BJ (cell line): ENCODE results near the gene PARP11. TPM values are rescaled to one million over a fixed set of nuclear protein-coding genes. Genes with fewer than 3 reads are reported as not detected.

Source experiments
- CTCF ChIA-PET: fragments of 350-600 bp; formaldehyde crosslinking; extraction: SDS; loops from one replicate; lab custom pipeline; 2021; ENCODE audit warnings: antibody characterized with exemption, inconsistent platforms; lab: Yijun Ruan, JAX
- POLR2A ChIA-PET: fragments of 300-600 bp; sonication (Branson Sonifier 250); formaldehyde crosslinking; extraction: SDS; loops from one replicate; lab custom pipeline; 2021; ENCODE audit warnings: antibody characterized with exemption; lab: Charles Lee
- DNase-seq: peaks from one replicate; pipeline ENCODE4 v3.0.0-alpha.2; 2011; ENCODE audit warnings: low read depth
- H3K27me3 ChIP-seq: 2 replicates; pipeline ENCODE4 v1.6.0; 2011; ENCODE audit warnings: low read length; ENCODE audit not compliant: control insufficient read depth, insufficient read depth
- H3K36me3 ChIP-seq: 2 replicates; pipeline ENCODE4 v1.5.1; 2011; ENCODE audit warnings: low read length; ENCODE audit not compliant: control insufficient read depth, insufficient read depth
- H3K4me3 ChIP-seq: 2 replicates; pipeline ENCODE4 v1.5.1; 2011; ENCODE audit warnings: low read depth, mild to moderate bottlenecking, control low read depth, low read length
- CTCF ChIP-seq: IDR thresholded peaks from 2 replicates; pipeline ENCODE4 v1.5.1; 2011; ENCODE audit warnings: low read depth, mild to moderate bottlenecking, control low read depth, inconsistent platforms, low read length, moderate library complexity; ENCODE audit not compliant: insufficient read depth
- polyA plus RNA-seq: library from polyadenylated mRNA; depleted of rRNA; stranded (reverse); fragments of >200 nt; gene quantifications from 2 replicates; pipeline ENCODE4 v1.2.3, GENCODE V29; 2011

Gene PARP11
- polyA plus RNA-seq, 1 experiment: 3.4 TPM

GRCh38 chr12:3920351-3921150, 47.4 kb upstream of the PARP11 start:
- no peaks in the 10 kb centered on the region for H3K36me3 ChIP-seq
- no peaks in the 10 kb centered on the region; the same call in 1 of the 2 replicates for H3K27me3 ChIP-seq
- ChIA-PET POLR2A (no interaction called here), CTCF (interaction anchor here (1.5 kb wide), 1 partner anchor 12 kb away, joined by 4 read pairs; no protein-coding TSS in a partner anchor)
- no peak overlapping the region for H3K4me3 ChIP-seq
- DNase-seq: no peak
- TF ChIP-seq CTCF: no peak

GRCh38 chr12:3913278-3913677, 40.1 kb upstream of the PARP11 start:
- no peak for DNase-seq
- no peaks in the 10 kb centered on the region for H3K36me3 ChIP-seq
- H3K27me3 ChIP-seq: peaks cover 2% of the 10 kb centered on the region; the same call in 1 of the 2 replicates
- no peak overlapping the region for H3K4me3 ChIP-seq
- CTCF ChIA-PET: interaction anchor here (1.1 to 1.2 kb wide), 2 partner anchors 27 to 28 kb away, joined by 3 to 4 read pairs; no protein-coding TSS in a partner anchor
- no peak for TF ChIP-seq CTCF
- POLR2A ChIA-PET: no interaction called here

- TF ChIP-seq CTCF: no peak
- no peaks in the 10 kb centered on the region for H3K36me3 ChIP-seq
- ChIA-PET CTCF (interaction anchor here (1.1 kb wide), 1 partner anchor 27 kb away, joined by 4 read pairs; no protein-coding TSS in a partner anchor), POLR2A (no interaction called here)
- H3K4me3 ChIP-seq: no peak overlapping the region
- H3K27me3 ChIP-seq: peaks cover 2% of the 10 kb centered on the region; the same call in 1 of the 2 replicates
- DNase-seq: no peak
These were observed 39.7 kb upstream of the PARP11 start for GRCh38 chr12:3912863-3913262.

- ChIA-PET CTCF (no interaction called here), POLR2A (no interaction called here)
- Histone ChIP-seq H3K36me3 (no peaks in the 10 kb centered on the region), H3K4me3 (no peak overlapping the region), H3K27me3 (peaks cover 2% of the 10 kb centered on the region; the same call in 1 of the 2 replicates)
- DNase-seq: no peak
- TF ChIP-seq CTCF: no peak
These were observed 38.2 kb upstream of the PARP11 start for GRCh38 chr12:3911409-3911808.

GRCh38 chr12:3905664-3906063, 32.5 kb upstream of the PARP11 start:
- Histone ChIP-seq H3K4me3 (no peak overlapping the region), H3K27me3 (no peaks in the 10 kb centered on the region), H3K36me3 (no peaks in the 10 kb centered on the region)
- TF ChIP-seq CTCF: no peak
- ChIA-PET CTCF (interaction anchor here (1.3 kb wide), 1 partner anchor 19 kb away, joined by 3 read pairs; no protein-coding TSS in a partner anchor), POLR2A (no interaction called here)
- DNase-seq: no peak
